Measurements from ENCODE around the gene UGT1A3.

DNA sequence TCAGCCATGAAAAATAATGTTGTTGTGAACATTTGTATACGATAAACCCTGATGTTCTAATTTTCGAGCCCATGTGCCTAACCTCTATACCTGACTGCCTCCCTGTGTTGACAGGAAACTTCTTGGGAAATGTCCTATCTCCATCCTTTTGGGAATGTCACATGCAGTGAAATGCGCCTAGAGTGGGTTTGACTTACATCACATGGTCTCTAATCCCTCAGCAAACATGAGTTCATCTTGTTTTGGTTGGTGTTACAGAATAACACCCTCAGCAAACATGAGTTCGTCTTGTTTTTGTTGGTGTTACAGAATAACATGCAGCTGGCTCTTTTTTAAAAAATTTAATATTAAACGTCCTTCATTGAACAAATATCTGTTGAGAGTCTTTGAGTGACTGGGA lies 40.5 kb upstream of the UGT1A3 start:
- TF ChIP-seq, protein P1, sequence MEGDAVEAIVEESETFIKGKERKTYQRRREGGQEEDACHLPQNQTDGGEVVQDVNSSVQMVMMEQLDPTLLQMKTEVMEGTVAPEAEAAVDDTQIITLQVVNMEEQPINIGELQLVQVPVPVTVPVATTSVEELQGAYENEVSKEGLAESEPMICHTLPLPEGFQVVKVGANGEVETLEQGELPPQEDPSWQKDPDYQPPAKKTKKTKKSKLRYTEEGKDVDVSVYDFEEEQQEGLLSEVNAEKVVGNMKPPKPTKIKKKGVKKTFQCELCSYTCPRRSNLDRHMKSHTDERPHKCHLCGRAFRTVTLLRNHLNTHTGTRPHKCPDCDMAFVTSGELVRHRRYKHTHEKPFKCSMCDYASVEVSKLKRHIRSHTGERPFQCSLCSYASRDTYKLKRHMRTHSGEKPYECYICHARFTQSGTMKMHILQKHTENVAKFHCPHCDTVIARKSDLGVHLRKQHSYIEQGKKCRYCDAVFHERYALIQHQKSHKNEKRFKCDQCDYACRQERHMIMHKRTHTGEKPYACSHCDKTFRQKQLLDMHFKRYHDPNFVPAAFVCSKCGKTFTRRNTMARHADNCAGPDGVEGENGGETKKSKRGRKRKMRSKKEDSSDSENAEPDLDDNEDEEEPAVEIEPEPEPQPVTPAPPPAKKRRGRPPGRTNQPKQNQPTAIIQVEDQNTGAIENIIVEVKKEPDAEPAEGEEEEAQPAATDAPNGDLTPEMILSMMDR (optimal IDR thresholded peaks at IDR 0.05 in 1 of 3, IDR thresholded peaks at IDR 0.05 in 1 of 3, conservative IDR thresholded peaks at IDR 0.05 in 1 of 3; ENCODE audit: extremely low read depth in 1 of 3, insufficient read depth in 2 of 3, low read length in 3 of 3) = no peak
- TF ChIP-seq EZH2 (IDR thresholded peaks at IDR 0.05; ENCODE audit: low read length) = no peak
